K562 (cell line): ENCODE measurements around the gene GRAMD1B. TPM values are rescaled to one million over a fixed set of nuclear protein-coding genes. Genes with fewer than 3 reads are reported as not detected.

Experiments
- ATAC-seq: fragments of 200-7000 bp; cut with Tn5 transposase; 3 replicates; pipeline ENCODE4 v1.9.1; 2020; ENCODE audit warnings: moderate library complexity
- BruUV-seq: library from RNA; stranded (reverse); fragments of 400-500 nt; replicated peaks from 2 replicates; lab custom pipeline; 2021; lab: Mats Ljungman, UMichigan
- CTCF ChIA-PET: fragments of 300-600 bp; formaldehyde crosslinking; extraction: SDS; loops from one replicate; lab custom pipeline; 2021; ENCODE audit warnings: low intra/inter-chr PET ratio; lab: Yijun Ruan, JAX
- POLR2A ChIA-PET: fragments of 300-600, 350-650 bp; sonication (Branson Sonifier 250); formaldehyde crosslinking; extraction: SDS; loops from one replicate; lab custom pipeline; 2021; ENCODE audit warnings: antibody characterized with exemption, inconsistent platforms; lab: Yijun Ruan, JAX
- DNase-seq, 4 experiments: peaks; one replicate each; pipeline versions ENCODE4 v3.0.0 to v3.0.0-alpha.2; 2011 to 2018; ENCODE audit warnings: low spot score in 3 of 4, mixed read lengths in 3 of 4; ENCODE audit errors: extremely low read depth in 1 of 4
- FAIRE-seq: peaks from 2 replicates; lab custom pipeline; 2011; peaks lifted over from hg19 to GRCh38; lab: Jason Lieb, UNC
- H2AFZ ChIP-seq: 2 replicates; pipeline ENCODE4 v1.6.0; 2011; ENCODE audit warnings: low read depth, low read length, control low read depth, inconsistent platforms
- H3K27ac ChIP-seq: fragments of 200-600 bp; 3 replicates; pipeline ENCODE4 v1.8.0; 2011; ENCODE audit warnings: low read depth, mild to moderate bottlenecking, control low read depth, inconsistent platforms, low read length, moderate library complexity, mixed read lengths; ENCODE audit errors: extremely low read depth
- H3K27me3 ChIP-seq, 2 experiments: fragments of 300-600 bp in 1 of 2; 2 replicates in 1 of 2; 3 replicates in 1 of 2; pipeline versions ENCODE4 v1.6.0 to v1.8.0; 2011; ENCODE audit warnings: inconsistent platforms in 2 of 2, low read length in 2 of 2, mild to moderate bottlenecking in 1 of 2, mixed read lengths in 1 of 2, moderate library complexity in 1 of 2; ENCODE audit not compliant: control insufficient read depth in 2 of 2, insufficient read depth in 2 of 2
- H3K36me3 ChIP-seq: fragments of 300-600 bp; 3 replicates; pipeline ENCODE4 v1.8.0; 2011; ENCODE audit warnings: mild to moderate bottlenecking, low read length, inconsistent platforms; ENCODE audit not compliant: control insufficient read depth, insufficient read depth
- H3K4me1 ChIP-seq, 2 experiments: fragments of 200-600 bp in 1 of 2; replicated peaks in 1 of 2; 2 replicates in 1 of 2; 3 replicates in 1 of 2; pipeline versions ENCODE4 v1.5.1 to v1.8.0; 2011; ENCODE audit warnings: inconsistent platforms in 2 of 2, low read length in 2 of 2, mild to moderate bottlenecking in 1 of 2, mixed read lengths in 1 of 2, moderate library complexity in 1 of 2; ENCODE audit not compliant: control insufficient read depth in 2 of 2, insufficient read depth in 2 of 2
- H3K4me2 ChIP-seq: 2 replicates; pipeline ENCODE4 v1.6.1; 2011; ENCODE audit warnings: low read length, control low read depth, inconsistent platforms, mixed read lengths; ENCODE audit not compliant: insufficient read depth
- H3K4me3 ChIP-seq: fragments of 200-600 bp; sonication (generic), shearing (Covaris generic); 2 replicates; pipeline ENCODE4 v1.5.1; 2016; ENCODE audit warnings: control low read depth, inconsistent platforms
- H3K79me2 ChIP-seq: fragments of 200-600 bp; 3 replicates; pipeline ENCODE4 v1.8.0; 2011; ENCODE audit warnings: low read length, inconsistent platforms; ENCODE audit not compliant: control insufficient read depth, insufficient read depth
- H3K9ac ChIP-seq, 2 experiments: 2 replicates each; pipeline versions ENCODE4 v1.6.0 to v1.6.1; 2011; ENCODE audit warnings: low read depth in 2 of 2, low read length in 2 of 2, control low read depth in 1 of 2, inconsistent platforms in 1 of 2, mild to moderate bottlenecking in 1 of 2, mixed read lengths in 1 of 2; ENCODE audit not compliant: insufficient read depth in 1 of 2
- H3K9me1 ChIP-seq: one replicate; pipeline ENCODE4 v1.6.0; 2011; ENCODE audit warnings: inconsistent platforms, mild to moderate bottlenecking, low read length, moderate library complexity; ENCODE audit not compliant: control insufficient read depth, insufficient read depth
- H3K9me3 ChIP-seq: replicated peaks from 2 replicates; pipeline ENCODE4 v1.5.1; 2011; ENCODE audit warnings: low read depth, low read length, inconsistent platforms; ENCODE audit not compliant: control insufficient read depth, insufficient read depth
- H4K20me1 ChIP-seq: replicated peaks from 2 replicates; pipeline ENCODE4 v1.6.1; 2011; ENCODE audit warnings: low read length, inconsistent platforms, mixed read lengths; ENCODE audit not compliant: control insufficient read depth, insufficient read depth
- HDAC2 ChIP-seq: fragments of 450-650 bp; IDR thresholded peaks from 2 replicates; pipeline ENCODE4 v1.6.1; 2016; ENCODE audit warnings: mild to moderate bottlenecking
- JUNB ChIP-seq: fragments of 450-650 bp; formaldehyde crosslinking; conservative IDR thresholded peaks from 2 replicates; pipeline ENCODE4 v1.4.0; 2020; ENCODE audit warnings: mild to moderate bottlenecking
- SIX5 ChIP-seq, 2 experiments: IDR thresholded peaks; 2 replicates each; pipeline ENCODE4 v1.6.1; 2011; ENCODE audit warnings: low read length in 2 of 2, borderline replicate concordance in 1 of 2, low read depth in 1 of 2, mild to moderate bottlenecking in 1 of 2, moderate library complexity in 1 of 2; ENCODE audit not compliant: insufficient read depth in 1 of 2
- SMARCA5 ChIP-seq: fragments of 450-650 bp; IDR thresholded peaks from 2 replicates; pipeline ENCODE4 v1.6.1; 2016
- U2AF2 ChIP-seq: fragments of 200-400 bp; formaldehyde crosslinking; optimal IDR thresholded peaks from 2 replicates; pipeline ENCODE3; 2017; ENCODE audit warnings: low read depth, mild to moderate bottlenecking, low read length
- USF1 ChIP-seq: sonication (generic); formaldehyde crosslinking; IDR thresholded peaks from 2 replicates; pipeline ENCODE4 v1.9.0; 2022; ENCODE audit warnings: mild to moderate bottlenecking, missing genetic modification reagents
- ZFPM2 ChIP-seq: fragments of 250-450 bp; sonication (Bioruptor Pico); IDR thresholded peaks from 2 replicates; pipeline ENCODE4 v1.5.1; 2022; ENCODE audit warnings: mild to moderate bottlenecking
- WGBS: fragments of 100-300 bp; shearing (Covaris generic); methylation state at CpG from one replicate; pipeline ENCODE4 v1.1.6; 2016; ENCODE audit warnings: low coverage, mixed read lengths; ENCODE audit not compliant: insufficient coverage; ENCODE audit errors: missing lambda C conversion rate; 5-methylcytosine and 5-hydroxymethylcytosine counted together
- in situ Hi-C: fragments of 300-500 bp; cut with MboI; formaldehyde crosslinking; loops from 4 replicates; pipeline ENCODE4 v1.15.0; 2018; ENCODE audit warnings: inconsistent platforms, mixed read lengths
- intact Hi-C: fragments of 100-400 bp; cut with micrococcal nuclease; formaldehyde crosslinking; loops from 2 replicates; pipeline ENCODE4 v1.14.2; 2022
- polyA plus RNA-seq, 8 experiments: library from polyadenylated mRNA; depleted of rRNA in 4 of 8; stranded (reverse) in 5 of 8; unstranded in 3 of 8; fragments of >200 nt; fragmentation: Nextera tagmentation in 2 of 8; fragmentation: Illumina TruSeq in 1 of 8; extraction: Ambion mirVana in 2 of 8; extraction: Trizol in 1 of 8; gene quantifications; 2 replicates each; pipeline versions ENCODE4 v1.2.1 to v1.2.3, GENCODE V29; 2011 to 2014; ENCODE audit warnings: inconsistent platforms in 1 of 8, missing spikeins in 1 of 8
- total RNA-seq, 7 experiments: library from RNA; depleted of rRNA in 6 of 7; stranded (reverse); fragments of >200 nt in 6 of 7; fragmentation: Illumina TruSeq in 2 of 7; extraction: Trizol in 2 of 7; gene quantifications; 2 replicates each; pipeline versions ENCODE4 v1.2.1 to v1.2.3, GENCODE V29; 2011 to 2021; ENCODE audit warnings: low replicate concordance in 1 of 7

The GRAMD1B gene
- total and polyA plus RNA-seq, 9 of the 15 experiments (the other 6 are each of a cell fraction or from before 2014, with no cell fraction given), result 0.31 TPM; not detected in 8

- TF ChIP-seq USF1 (CRISPR knock-in tag) (no peak), SMARCA5 (no peak)
Observed at GRCh38 chr11:123439616-123440015, 9.5 kb downstream of the GRAMD1B start (continued).

- no peak for TF ChIP-seq U2AF2
- TF ChIP-seq JUNB, result no peak
- no peak for TF ChIP-seq HDAC2
- TF ChIP-seq SIX5 (IDR thresholded peaks at IDR 0.05; ENCODE audit: borderline replicate concordance in 1 of 2, insufficient read depth in 1 of 2, low read depth in 1 of 2, low read length in 2 of 2), result no peak
- no peak for TF ChIP-seq ZFPM2 (CRISPR knock-in tag)
- POLR2A ChIA-PET, result no interaction called here
- no peak overlapping the region for H2AFZ ChIP-seq
- no peak overlapping the region for H3K27ac ChIP-seq
- H3K4me1 ChIP-seq, result no peaks in the 10 kb centered on the region; a peak in 1 of 5 replicates
- no peaks in the 10 kb centered on the region for H3K36me3 ChIP-seq
- no peaks in the 10 kb centered on the region for H3K9me1 ChIP-seq
- no peaks in the 10 kb centered on the region for H3K79me2 ChIP-seq
- CTCF ChIA-PET, result no interaction called here
- BruUV-seq, result no TSS peak
- no peaks in the 10 kb centered on the region; the same call in 1 of the 2 replicates for H4K20me1 ChIP-seq
- 3% methylated on average over 5 of the region's 5 CpGs for WGBS
- in situ Hi-C loops, result no loop called here
- intact Hi-C loops, result no loop called here
- H3K27me3 ChIP-seq, result no peaks in the 10 kb centered on the region; a peak in 1 of 5 replicates
- no peaks in the 10 kb centered on the region for H3K9me3 ChIP-seq
- no peak for ATAC-seq
- no peak overlapping the region for H3K4me3 ChIP-seq
- no peak overlapping the region for H3K9ac ChIP-seq
- FAIRE-seq, result no peak
- no peak overlapping the region for H3K4me2 ChIP-seq
- no peak for DNase-seq
Observed at GRCh38 chr11:123441161-123441560, 11.1 kb downstream of the GRAMD1B start.
